AG04450 (cell line): ENCODE measurements around the gene KCNJ11. TPM values are rescaled to one million over a fixed set of nuclear protein-coding genes. Genes with fewer than 3 reads are reported as not detected.

Experiments used
- CTCF ChIA-PET: fragments of 300-600, 350-600 bp; formaldehyde crosslinking; extraction: SDS; loops from one replicate; lab custom pipeline; 2022; ENCODE audit warnings: antibody characterized with exemption, inconsistent platforms; lab: Charles Lee
- POLR2A ChIA-PET: fragments of 350-600 bp; formaldehyde crosslinking; extraction: SDS; loops from one replicate; lab custom pipeline; 2021; ENCODE audit warnings: antibody characterized with exemption, inconsistent platforms; lab: Yijun Ruan, JAX
- DNase-seq: peaks from one replicate; pipeline ENCODE4 v3.0.0-alpha.2; 2011; ENCODE audit warnings: low read depth, low spot score
- H3K27ac ChIP-seq: one replicate; pipeline ENCODE4 v1.5.1; 2012; ENCODE audit warnings: low read depth, low read length, control low read depth
- H3K27me3 ChIP-seq: one replicate; pipeline ENCODE4 v1.6.0; 2012; ENCODE audit warnings: low read length; ENCODE audit not compliant: control insufficient read depth, insufficient read depth
- H3K4me3 ChIP-seq: 2 replicates; pipeline ENCODE4 v1.5.1; 2011; ENCODE audit warnings: mild to moderate bottlenecking, low read depth, low read length, control low read depth
- H3K9me3 ChIP-seq: 2 replicates; pipeline ENCODE4 v1.5.1; 2012; ENCODE audit warnings: low read length; ENCODE audit not compliant: control insufficient read depth, insufficient read depth
- polyA plus RNA-seq: library from polyadenylated mRNA; depleted of rRNA; stranded (reverse); fragments of >200 nt; gene quantifications from 2 replicates; pipeline ENCODE4 v1.2.3, GENCODE V29; 2011
- TF ChIP-seq, protein P1 (sequence below): IDR thresholded peaks from 2 replicates; pipeline ENCODE4 v1.5.1; 2011; ENCODE audit warnings: low read depth, low read length, control low read depth, inconsistent platforms

KCNJ11 gene
- polyA plus RNA-seq, 1 experiment, result not detected

DNA sequence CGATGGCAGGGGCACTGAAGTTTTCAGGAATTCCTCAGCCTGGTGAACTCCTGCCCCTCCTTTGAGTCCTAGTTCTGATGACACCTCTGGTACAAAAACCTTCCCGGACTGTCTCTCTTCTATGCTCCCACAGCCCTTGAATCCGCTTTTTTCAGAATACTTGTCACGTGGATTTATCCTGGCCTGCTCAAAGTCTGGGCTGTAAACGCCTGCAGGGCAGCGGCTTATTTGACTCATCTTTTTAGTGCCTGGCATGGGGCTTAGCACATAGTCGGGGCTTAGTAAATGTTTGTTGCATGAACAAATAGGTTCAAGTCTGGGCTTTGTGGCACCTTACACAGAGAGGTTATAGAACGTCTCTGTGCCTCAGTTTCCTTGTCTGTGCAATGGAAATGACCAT is 13.4 kb upstream of the KCNJ11 start:
- peaks cover 9% of the 10 kb centered on the region for H3K27me3 ChIP-seq
- no peak overlapping the region for H3K27ac ChIP-seq
- no peaks in the 10 kb centered on the region; the same call in 1 of the 2 replicates for H3K9me3 ChIP-seq
- TF ChIP-seq, protein P1, sequence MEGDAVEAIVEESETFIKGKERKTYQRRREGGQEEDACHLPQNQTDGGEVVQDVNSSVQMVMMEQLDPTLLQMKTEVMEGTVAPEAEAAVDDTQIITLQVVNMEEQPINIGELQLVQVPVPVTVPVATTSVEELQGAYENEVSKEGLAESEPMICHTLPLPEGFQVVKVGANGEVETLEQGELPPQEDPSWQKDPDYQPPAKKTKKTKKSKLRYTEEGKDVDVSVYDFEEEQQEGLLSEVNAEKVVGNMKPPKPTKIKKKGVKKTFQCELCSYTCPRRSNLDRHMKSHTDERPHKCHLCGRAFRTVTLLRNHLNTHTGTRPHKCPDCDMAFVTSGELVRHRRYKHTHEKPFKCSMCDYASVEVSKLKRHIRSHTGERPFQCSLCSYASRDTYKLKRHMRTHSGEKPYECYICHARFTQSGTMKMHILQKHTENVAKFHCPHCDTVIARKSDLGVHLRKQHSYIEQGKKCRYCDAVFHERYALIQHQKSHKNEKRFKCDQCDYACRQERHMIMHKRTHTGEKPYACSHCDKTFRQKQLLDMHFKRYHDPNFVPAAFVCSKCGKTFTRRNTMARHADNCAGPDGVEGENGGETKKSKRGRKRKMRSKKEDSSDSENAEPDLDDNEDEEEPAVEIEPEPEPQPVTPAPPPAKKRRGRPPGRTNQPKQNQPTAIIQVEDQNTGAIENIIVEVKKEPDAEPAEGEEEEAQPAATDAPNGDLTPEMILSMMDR, result no peak
- POLR2A ChIA-PET, result no interaction called here
- no peak overlapping the region for H3K4me3 ChIP-seq
- CTCF ChIA-PET, result interaction anchor here (0.6 kb wide), 1 partner anchor 152 kb away, joined by 3 read pairs; no protein-coding TSS in a partner anchor
- no peak for DNase-seq

DNA sequence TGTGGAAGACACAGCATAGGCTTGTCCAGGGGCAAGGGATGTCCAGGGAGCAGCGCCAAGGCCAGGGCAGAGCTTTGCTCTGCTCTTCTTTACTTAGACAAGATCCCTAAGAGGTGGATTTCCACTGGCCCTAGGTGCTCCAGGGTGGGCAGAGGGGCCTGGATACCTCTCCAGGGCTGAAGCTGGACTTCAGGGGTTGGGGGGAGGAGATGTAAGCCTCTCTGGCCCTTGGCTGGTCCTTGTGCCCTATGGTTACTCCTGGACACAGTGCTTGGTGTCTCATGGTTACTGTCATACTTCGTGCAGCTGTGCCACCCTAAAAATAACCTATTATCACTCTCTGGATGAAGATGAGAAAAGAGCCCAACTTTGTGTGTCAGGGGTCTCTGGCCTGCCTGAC is 12.9 kb upstream of the KCNJ11 start:
- Histone ChIP-seq H3K4me3 (no peak overlapping the region), H3K9me3 (no peaks in the 10 kb centered on the region; the same call in 1 of the 2 replicates), H3K27me3 (peaks cover 9% of the 10 kb centered on the region), H3K27ac (no peak overlapping the region)
- POLR2A ChIA-PET, result no interaction called here
- CTCF ChIA-PET, result interaction anchor here (0.6 kb wide), 1 partner anchor 151 kb away, joined by 3 read pairs; no protein-coding TSS in a partner anchor
- TF ChIP-seq, protein P1, result no peak
- no peak for DNase-seq

DNA sequence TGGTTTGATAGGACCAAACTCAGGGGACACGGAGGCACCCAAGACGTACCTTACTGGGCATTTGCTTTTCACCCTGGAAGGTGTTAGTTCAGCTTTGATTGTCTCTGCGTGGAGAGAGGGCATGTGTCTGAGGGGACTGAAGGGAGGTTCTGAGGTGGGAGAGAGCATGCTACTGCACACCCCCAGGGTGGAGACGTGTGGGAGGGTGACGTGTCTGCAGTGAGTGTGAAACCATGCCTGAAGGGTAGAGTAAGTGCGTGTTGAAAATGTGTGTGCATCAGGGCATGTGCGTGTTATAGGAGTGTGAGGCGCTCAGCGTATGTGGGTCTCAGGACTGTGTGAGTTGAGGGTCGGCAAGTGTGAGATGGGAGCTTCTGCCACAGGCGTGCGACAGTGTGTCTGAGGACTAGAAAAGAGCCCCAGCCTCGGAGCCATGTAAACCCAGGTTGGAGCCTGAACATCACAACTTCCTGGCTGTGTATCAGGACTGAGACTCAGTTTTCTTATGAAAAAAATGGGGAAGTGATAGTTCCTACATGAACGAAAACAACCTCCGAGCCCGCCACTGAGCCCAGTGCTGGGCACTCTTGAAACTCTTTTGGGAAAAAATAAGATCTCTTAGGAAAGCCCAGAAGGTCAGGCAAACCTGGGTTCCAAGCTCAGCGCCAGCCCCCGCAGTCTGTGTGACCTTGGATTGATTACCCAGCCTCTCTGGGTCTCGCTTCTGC is 11.8 kb upstream of the KCNJ11 start:
- CTCF ChIA-PET, result no interaction called here
- TF ChIP-seq, protein P1, result no peak
- no peak for DNase-seq
- no peak overlapping the region for H3K4me3 ChIP-seq
- H3K27me3 ChIP-seq, result peaks cover 9% of the 10 kb centered on the region
- no peaks in the 10 kb centered on the region; the same call in 1 of the 2 replicates for H3K9me3 ChIP-seq
- H3K27ac ChIP-seq, result no peak overlapping the region
- POLR2A ChIA-PET, result no interaction called here

DNA sequence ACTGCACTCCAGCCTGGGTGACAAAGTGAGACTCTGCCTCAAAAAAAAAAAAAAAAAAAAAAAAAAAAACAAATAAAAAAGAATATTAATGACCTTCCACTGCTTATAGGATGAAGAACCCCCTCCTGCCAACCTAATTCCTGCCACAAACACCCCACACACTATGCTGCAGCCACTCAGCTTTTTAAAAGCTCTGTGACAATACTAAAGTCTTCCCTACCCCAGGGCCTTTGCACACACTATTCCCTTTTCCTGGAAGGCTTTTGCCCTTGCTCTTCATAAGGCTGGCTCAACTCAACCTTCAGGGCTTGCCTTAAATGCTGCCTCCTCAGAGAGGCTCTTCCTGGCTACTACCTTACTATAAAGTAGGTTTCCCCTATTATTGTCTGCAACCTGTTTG is 10.8 kb upstream of the KCNJ11 start:
- POLR2A ChIA-PET, result no interaction called here
- Histone ChIP-seq H3K27me3 (peaks cover 13% of the 10 kb centered on the region), H3K4me3 (no peak overlapping the region), H3K27ac (no peak overlapping the region), H3K9me3 (no peaks in the 10 kb centered on the region; the same call in 1 of the 2 replicates)
- TF ChIP-seq, protein P1, result no peak
- no peak for DNase-seq
- CTCF ChIA-PET, result interaction anchor here (0.7 to 1.0 kb wide), 2 partner anchors 254 to 580 kb away, joined by 6 to 7 read pairs; no protein-coding TSS in a partner anchor
